ENCODE measurements around the gene KRT7. TPM values are rescaled to one million over a fixed set of nuclear protein-coding genes. Genes with fewer than 3 reads are reported as not detected.
A peak's percentile ranks its signal among the peaks of the same experiment; 100 is the strongest.

Gene KRT7
- total RNA-seq, 1 experiment from 2014 or later = 3,783 TPM

GRCh38 chr12:52205612-52206303, 27.3 kb upstream of the KRT7 start:
- H3K4me1 ChIP-seq (replicated peaks; ENCODE audit: insufficient read depth) = peaks cover 64% of the 10 kb centered on the region

GRCh38 chr12:52206304-52207040, 26.6 kb upstream of the KRT7 start:
- no peak for TF ChIP-seq CTCF (conservative IDR thresholded peaks at IDR 0.05)
- no peak for TF ChIP-seq EZH2 (IDR thresholded peaks at IDR 0.05; ENCODE audit: low read depth)
- peaks cover 29% of the 10 kb centered on the region; the same call in 1 of the 2 replicates for H3F3A ChIP-seq (ENCODE audit: insufficient read depth, low read depth)
- BruUV-seq (replicated peaks) = no TSS peak
- no peak overlapping the region for H3K27ac ChIP-seq
- H3K36me3 ChIP-seq (ENCODE audit: low read depth) = no peaks in the 10 kb centered on the region
- H4K20me1 ChIP-seq (ENCODE audit: insufficient read depth) = no peaks in the 10 kb centered on the region
- DNase-seq = peak in 1 of 2 experiments; percentile 69
- POLR2A ChIA-PET (ENCODE audit: unreplicated experiment) = interaction anchor here (0.6 to 3.6 kb wide), 6 partner anchors 15 to 800 kb away, joined by 3 to 26 read pairs (median 6); partner anchors contain the start of genes EIF4B and KRT80
- H3K9me3 ChIP-seq (ENCODE audit: insufficient read depth, low read depth) = no peaks in the 10 kb centered on the region
- no peaks in the 10 kb centered on the region for H3K79me2 ChIP-seq (ENCODE audit: low read depth)
- CTCF ChIA-PET = interaction anchor here (0.5 to 1.9 kb wide), 5 partner anchors 9 to 218 kb away, joined by 3 to 5 read pairs (median 5); partner anchors contain the start of gene KRT80
- H3K4me2 ChIP-seq = 0 out of 2 replicates have a peak overlapping the region, but pooled peaks have one; percentile 24
- no peak overlapping the region for H3K4me3 ChIP-seq
- intact Hi-C loops (cut with micrococcal nuclease; ENCODE audit: unreplicated experiment) = no loop called here
- H3K27me3 ChIP-seq (ENCODE audit: insufficient read depth, low read depth) = no peaks in the 10 kb centered on the region
- no peaks in the 10 kb centered on the region for H3K9me2 ChIP-seq (ENCODE audit: insufficient read depth)
- peaks cover 64% of the 10 kb centered on the region for H3K4me1 ChIP-seq (replicated peaks; ENCODE audit: insufficient read depth)
- no peak overlapping the region for H2AFZ ChIP-seq

More at GRCh38 chr12:52205612-52206303, 27.3 kb upstream of the KRT7 start:
- H3K4me3 ChIP-seq = no peak overlapping the region
- H4K20me1 ChIP-seq (ENCODE audit: insufficient read depth) = no peaks in the 10 kb centered on the region
- no peaks in the 10 kb centered on the region for H3K36me3 ChIP-seq (ENCODE audit: low read depth)
- H3K9me3 ChIP-seq (ENCODE audit: insufficient read depth, low read depth) = no peaks in the 10 kb centered on the region
- intact Hi-C loops (cut with micrococcal nuclease; ENCODE audit: unreplicated experiment) = no loop called here
- H3K9me2 ChIP-seq (ENCODE audit: insufficient read depth) = no peaks in the 10 kb centered on the region
- no peak overlapping the region for H3K4me2 ChIP-seq
- H3K27ac ChIP-seq = no peak overlapping the region
- TSS peak; percentile 49 for BruUV-seq (replicated peaks)
- ChIA-PET CTCF (interaction anchor here (1.0 kb wide), 1 partner anchor 10 kb away, joined by 3 read pairs; no protein-coding TSS in a partner anchor), POLR2A (ENCODE audit: unreplicated experiment) (interaction anchor here (0.6 to 3.6 kb wide), 5 partner anchors 14 to 801 kb away, joined by 3 to 26 read pairs (median 4); partner anchors contain the start of genes EIF4B and KRT80)
- no peak for TF ChIP-seq CTCF (conservative IDR thresholded peaks at IDR 0.05)
- DNase-seq = no peak
- no peaks in the 10 kb centered on the region for H3K27me3 ChIP-seq (ENCODE audit: insufficient read depth, low read depth)
- no peak overlapping the region for H2AFZ ChIP-seq
- H3F3A ChIP-seq (ENCODE audit: insufficient read depth, low read depth) = peaks cover 29% of the 10 kb centered on the region; the same call in 1 of the 2 replicates
- no peaks in the 10 kb centered on the region for H3K79me2 ChIP-seq (ENCODE audit: low read depth)

- H3K9me3 ChIP-seq (ENCODE audit: insufficient read depth, low read depth) = no peaks in the 10 kb centered on the region
- no peak overlapping the region for H3K27ac ChIP-seq
- H3K4me3 ChIP-seq = no peak overlapping the region
- H3K27me3 ChIP-seq (ENCODE audit: insufficient read depth, low read depth) = no peaks in the 10 kb centered on the region
- TF ChIP-seq CTCF (conservative IDR thresholded peaks at IDR 0.05) = no peak
- TF ChIP-seq EZH2 (IDR thresholded peaks at IDR 0.05; ENCODE audit: low read depth) = no peak
- peak overlapping the region; percentile 42; the same call in 1 of the 2 replicates for H3K4me2 ChIP-seq
- peaks cover 29% of the 10 kb centered on the region; the same call in 1 of the 2 replicates for H3F3A ChIP-seq (ENCODE audit: insufficient read depth, low read depth)
- H3K79me2 ChIP-seq (ENCODE audit: low read depth) = no peaks in the 10 kb centered on the region
- DNase-seq = no peak
- no peak overlapping the region for H2AFZ ChIP-seq
- ChIA-PET CTCF (interaction anchor here (0.8 to 1.9 kb wide), 5 partner anchors 14 to 72 kb away, joined by 4 to 6 read pairs (median 5); partner anchors contain the start of gene KRT80), POLR2A (ENCODE audit: unreplicated experiment) (interaction anchor here (3.6 kb wide), 1 partner anchor 16 kb away, joined by 26 read pairs; the partner anchor contains the start of gene KRT80)
- H3K36me3 ChIP-seq (ENCODE audit: low read depth) = no peaks in the 10 kb centered on the region
- H3K4me1 ChIP-seq (replicated peaks; ENCODE audit: insufficient read depth) = peaks cover 64% of the 10 kb centered on the region
- intact Hi-C loops (cut with micrococcal nuclease; ENCODE audit: unreplicated experiment) = no loop called here
- no TSS peak for BruUV-seq (replicated peaks)
- H4K20me1 ChIP-seq (ENCODE audit: insufficient read depth) = no peaks in the 10 kb centered on the region
- no peaks in the 10 kb centered on the region for H3K9me2 ChIP-seq (ENCODE audit: insufficient read depth)
Observed at GRCh38 chr12:52207106-52207505, 25.9 kb upstream of the KRT7 start.
